WTC11 (cell line): Measurements from ENCODE around the gene PDGFRA. TPM values are rescaled to one million over a fixed set of nuclear protein-coding genes. Genes with fewer than 3 reads are reported as not detected.
A peak's percentile ranks its signal among the peaks of the same experiment; 100 is the strongest.

Source experiments
- ATAC-seq: fragments of 200-7000 bp; cut with Tn5 transposase; 2 replicates; pipeline ENCODE4 v1.10.0; 2021; ENCODE audit warnings: mild to moderate bottlenecking, moderate library complexity
- CTCF ChIA-PET: fragments of 300-600 bp; sonication (Branson Sonifier 250); formaldehyde crosslinking; loops from one replicate; lab custom pipeline; 2021; ENCODE audit warnings: antibody characterized with exemption; lab: Charles Lee
- POLR2A ChIA-PET: fragments of 350-600 bp; sonication (Branson Sonifier 250); formaldehyde crosslinking; loops from one replicate; lab custom pipeline; 2021; ENCODE audit warnings: antibody characterized with exemption; lab: Charles Lee
- DNase-seq: peaks from one replicate; pipeline ENCODE4 v3.0.0; 2021; ENCODE audit warnings: low spot score
- H3K27ac Mint-ChIP-seq: 2 replicates; pipeline ENCODE4 v1.8.0; 2021; ENCODE audit warnings: mixed read lengths
- H3K27me3 Mint-ChIP-seq: 2 replicates; pipeline ENCODE4 v1.8.0; 2021; ENCODE audit warnings: low read depth, mild to moderate bottlenecking, moderate library complexity, mixed read lengths
- H3K36me3 Mint-ChIP-seq: 2 replicates; pipeline ENCODE4 v1.8.0; 2021; ENCODE audit warnings: mixed read lengths
- H3K4me1 Mint-ChIP-seq: 2 replicates; pipeline ENCODE4 v1.8.0; 2022; ENCODE audit warnings: mixed read lengths
- H3K4me3 Mint-ChIP-seq: 2 replicates; pipeline ENCODE4 v1.8.0; 2021; ENCODE audit warnings: mild to moderate bottlenecking, moderate library complexity, mixed read lengths
- H3K9me3 Mint-ChIP-seq: 2 replicates; pipeline ENCODE4 v1.8.0; 2021; ENCODE audit warnings: mixed read lengths
- ELF4 ChIP-seq: sonication (generic); formaldehyde crosslinking; IDR thresholded peaks from 2 replicates; pipeline ENCODE4 v1.8.1; 2022; ENCODE audit warnings: low read depth, mild to moderate bottlenecking, moderate library complexity, missing genetic modification reagents
- EMX1 ChIP-seq: fragments of 250-450 bp; sonication (Bioruptor Pico); IDR thresholded peaks from 2 replicates; pipeline ENCODE4 v1.8.0; 2021; ENCODE audit warnings: mild to moderate bottlenecking
- MXD4 ChIP-seq: fragments of 250-450 bp; sonication (Bioruptor Pico); IDR thresholded peaks from 2 replicates; pipeline ENCODE4 v1.8.0; 2021; ENCODE audit warnings: mild to moderate bottlenecking, moderate library complexity, borderline replicate concordance
- MYBL2 ChIP-seq: sonication (generic); formaldehyde crosslinking; IDR thresholded peaks from 2 replicates; pipeline ENCODE4 v1.8.1; 2023; ENCODE audit warnings: mild to moderate bottlenecking, moderate library complexity, missing genetic modification reagents
- STAT6 ChIP-seq: sonication (generic); formaldehyde crosslinking; conservative IDR thresholded peaks from 2 replicates; pipeline ENCODE4 v1.8.1; 2023; ENCODE audit warnings: mild to moderate bottlenecking, low read depth, missing genetic modification reagents, moderate library complexity
- TCF7 ChIP-seq: sonication (generic); formaldehyde crosslinking; IDR thresholded peaks from 2 replicates; pipeline ENCODE4 v1.8.0; 2022; ENCODE audit warnings: mild to moderate bottlenecking, low read depth, missing genetic modification reagents, moderate library complexity
- ZMAT4 ChIP-seq: fragments of 250-450 bp; sonication (Bioruptor Pico); IDR thresholded peaks from 2 replicates; pipeline ENCODE4 v1.9.0; 2021; ENCODE audit warnings: mild to moderate bottlenecking
- ZNF532 ChIP-seq: fragments of 250-450 bp; sonication (Bioruptor Pico); IDR thresholded peaks from 2 replicates; pipeline ENCODE4 v1.9.0; 2021; ENCODE audit warnings: mild to moderate bottlenecking, borderline replicate concordance
- total RNA-seq: library from RNA; stranded (reverse); gene quantifications from 3 replicates; pipeline ENCODE4 v1.2.3, GENCODE V29; 2021
- TF ChIP-seq, protein P1 (sequence below): fragments of 250-450 bp; sonication (Bioruptor Pico); IDR thresholded peaks from 2 replicates; pipeline ENCODE4 v1.8.0; 2021; ENCODE audit warnings: mild to moderate bottlenecking
- TF ChIP-seq, protein P2 (sequence below): fragments of 200-600 bp; IDR thresholded peaks from 2 replicates; pipeline ENCODE4 v1.8.0; 2022; ENCODE audit warnings: antibody characterized with exemption
- TF ChIP-seq, protein P3 (sequence below): sonication (generic); formaldehyde crosslinking; IDR thresholded peaks from 2 replicates; pipeline ENCODE4 v1.8.0; 2022; ENCODE audit warnings: mild to moderate bottlenecking, missing genetic modification reagents
- TF ChIP-seq, protein P4 (sequence below): fragments of 250-450 bp; sonication (Bioruptor Pico); conservative IDR thresholded peaks from 2 replicates; pipeline ENCODE4 v1.9.0; 2021; ENCODE audit warnings: mild to moderate bottlenecking

The PDGFRA gene
- total RNA-seq, 1 experiment from 2014 or later = 3.3 TPM

GRCh38 chr4:54320826-54321685 lies 92.0 kb downstream of the PDGFRA start (continued):
- TF ChIP-seq, protein P1, sequence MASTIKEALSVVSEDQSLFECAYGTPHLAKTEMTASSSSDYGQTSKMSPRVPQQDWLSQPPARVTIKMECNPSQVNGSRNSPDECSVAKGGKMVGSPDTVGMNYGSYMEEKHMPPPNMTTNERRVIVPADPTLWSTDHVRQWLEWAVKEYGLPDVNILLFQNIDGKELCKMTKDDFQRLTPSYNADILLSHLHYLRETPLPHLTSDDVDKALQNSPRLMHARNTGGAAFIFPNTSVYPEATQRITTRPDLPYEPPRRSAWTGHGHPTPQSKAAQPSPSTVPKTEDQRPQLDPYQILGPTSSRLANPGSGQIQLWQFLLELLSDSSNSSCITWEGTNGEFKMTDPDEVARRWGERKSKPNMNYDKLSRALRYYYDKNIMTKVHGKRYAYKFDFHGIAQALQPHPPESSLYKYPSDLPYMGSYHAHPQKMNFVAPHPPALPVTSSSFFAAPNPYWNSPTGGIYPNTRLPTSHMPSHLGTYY = no peak
- no peak for TF ChIP-seq MXD4 (CRISPR knock-in tag)
- no peak for TF ChIP-seq EMX1 (CRISPR knock-in tag)
- no peak for TF ChIP-seq MYBL2 (CRISPR knock-in tag)
- no peak for TF ChIP-seq ZMAT4 (CRISPR knock-in tag)
- TF ChIP-seq ELF4 (CRISPR knock-in tag) = no peak
- TF ChIP-seq TCF7 (CRISPR knock-in tag) = no peak

DNA sequence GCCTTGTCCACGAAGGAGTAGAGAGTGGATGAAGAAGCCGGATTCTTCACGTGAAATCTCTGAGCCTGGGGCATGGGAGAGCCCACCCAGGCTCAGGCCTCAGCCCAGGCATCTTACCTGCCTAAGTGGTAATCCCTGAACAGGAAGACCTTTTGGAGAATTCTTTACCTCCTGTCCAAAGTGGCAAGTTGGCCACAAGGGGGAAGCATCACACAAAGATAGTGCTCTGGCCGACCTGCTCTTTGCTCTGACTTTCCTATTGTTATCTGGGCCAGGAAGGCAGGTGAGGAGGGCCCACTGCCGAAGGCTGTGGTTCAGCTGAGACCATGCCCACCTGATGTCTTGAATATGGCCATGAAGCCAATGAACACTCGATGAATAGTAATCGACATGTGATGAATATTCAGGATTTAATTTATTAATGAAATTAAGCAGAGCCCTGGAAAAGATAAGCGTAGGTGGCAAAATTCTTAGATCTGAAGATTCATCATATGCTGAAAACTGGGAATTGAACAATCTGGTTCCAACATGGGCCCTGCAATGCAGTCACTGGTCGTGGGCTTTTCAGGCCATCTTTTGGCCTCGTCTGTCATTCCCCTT lies 93.8 kb downstream of the PDGFRA start:
- Mint-ChIP-seq H3K27me3 (peaks cover 3% of the 10 kb centered on the region; the same call in 1 of the 2 replicates), H3K27ac (no peak overlapping the region), H3K4me3 (no peak overlapping the region), H3K4me1 (peaks cover 4% of the 10 kb centered on the region; the same call in 1 of the 2 replicates), H3K36me3 (peaks cover 18% of the 10 kb centered on the region), H3K9me3 (peaks cover 14% of the 10 kb centered on the region)
- ATAC-seq = peak; percentile 90
- ChIA-PET CTCF (interaction anchor here (0.6 to 2.0 kb wide), 6 partner anchors 105 to 117 kb away, joined by 3 to 18 read pairs (median 3); no protein-coding TSS in a partner anchor), POLR2A (no interaction called here)
- no peak for TF ChIP-seq EMX1 (CRISPR knock-in tag)
- TF ChIP-seq ZNF532 = no peak
- TF ChIP-seq, protein P2, sequence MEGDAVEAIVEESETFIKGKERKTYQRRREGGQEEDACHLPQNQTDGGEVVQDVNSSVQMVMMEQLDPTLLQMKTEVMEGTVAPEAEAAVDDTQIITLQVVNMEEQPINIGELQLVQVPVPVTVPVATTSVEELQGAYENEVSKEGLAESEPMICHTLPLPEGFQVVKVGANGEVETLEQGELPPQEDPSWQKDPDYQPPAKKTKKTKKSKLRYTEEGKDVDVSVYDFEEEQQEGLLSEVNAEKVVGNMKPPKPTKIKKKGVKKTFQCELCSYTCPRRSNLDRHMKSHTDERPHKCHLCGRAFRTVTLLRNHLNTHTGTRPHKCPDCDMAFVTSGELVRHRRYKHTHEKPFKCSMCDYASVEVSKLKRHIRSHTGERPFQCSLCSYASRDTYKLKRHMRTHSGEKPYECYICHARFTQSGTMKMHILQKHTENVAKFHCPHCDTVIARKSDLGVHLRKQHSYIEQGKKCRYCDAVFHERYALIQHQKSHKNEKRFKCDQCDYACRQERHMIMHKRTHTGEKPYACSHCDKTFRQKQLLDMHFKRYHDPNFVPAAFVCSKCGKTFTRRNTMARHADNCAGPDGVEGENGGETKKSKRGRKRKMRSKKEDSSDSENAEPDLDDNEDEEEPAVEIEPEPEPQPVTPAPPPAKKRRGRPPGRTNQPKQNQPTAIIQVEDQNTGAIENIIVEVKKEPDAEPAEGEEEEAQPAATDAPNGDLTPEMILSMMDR = peak; percentile 40
- DNase-seq = peak; percentile 86

GRCh38 chr4:54330896-54331295 lies 101.8 kb downstream of the PDGFRA start:
- ATAC-seq = no peak
- Mint-ChIP-seq H3K27ac (no peak overlapping the region), H3K36me3 (peaks cover 11% of the 10 kb centered on the region), H3K4me3 (no peak overlapping the region), H3K4me1 (no peaks in the 10 kb centered on the region), H3K27me3 (peaks cover 3% of the 10 kb centered on the region; the same call in 1 of the 2 replicates), H3K9me3 (peaks cover 14% of the 10 kb centered on the region)
- DNase-seq = no peak
- CTCF ChIA-PET = no interaction called here
- POLR2A ChIA-PET = no interaction called here
- TF ChIP-seq, protein P3, sequence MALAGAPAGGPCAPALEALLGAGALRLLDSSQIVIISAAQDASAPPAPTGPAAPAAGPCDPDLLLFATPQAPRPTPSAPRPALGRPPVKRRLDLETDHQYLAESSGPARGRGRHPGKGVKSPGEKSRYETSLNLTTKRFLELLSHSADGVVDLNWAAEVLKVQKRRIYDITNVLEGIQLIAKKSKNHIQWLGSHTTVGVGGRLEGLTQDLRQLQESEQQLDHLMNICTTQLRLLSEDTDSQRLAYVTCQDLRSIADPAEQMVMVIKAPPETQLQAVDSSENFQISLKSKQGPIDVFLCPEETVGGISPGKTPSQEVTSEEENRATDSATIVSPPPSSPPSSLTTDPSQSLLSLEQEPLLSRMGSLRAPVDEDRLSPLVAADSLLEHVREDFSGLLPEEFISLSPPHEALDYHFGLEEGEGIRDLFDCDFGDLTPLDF (CRISPR knock-in tag) = no peak
- TF ChIP-seq, protein P4, sequence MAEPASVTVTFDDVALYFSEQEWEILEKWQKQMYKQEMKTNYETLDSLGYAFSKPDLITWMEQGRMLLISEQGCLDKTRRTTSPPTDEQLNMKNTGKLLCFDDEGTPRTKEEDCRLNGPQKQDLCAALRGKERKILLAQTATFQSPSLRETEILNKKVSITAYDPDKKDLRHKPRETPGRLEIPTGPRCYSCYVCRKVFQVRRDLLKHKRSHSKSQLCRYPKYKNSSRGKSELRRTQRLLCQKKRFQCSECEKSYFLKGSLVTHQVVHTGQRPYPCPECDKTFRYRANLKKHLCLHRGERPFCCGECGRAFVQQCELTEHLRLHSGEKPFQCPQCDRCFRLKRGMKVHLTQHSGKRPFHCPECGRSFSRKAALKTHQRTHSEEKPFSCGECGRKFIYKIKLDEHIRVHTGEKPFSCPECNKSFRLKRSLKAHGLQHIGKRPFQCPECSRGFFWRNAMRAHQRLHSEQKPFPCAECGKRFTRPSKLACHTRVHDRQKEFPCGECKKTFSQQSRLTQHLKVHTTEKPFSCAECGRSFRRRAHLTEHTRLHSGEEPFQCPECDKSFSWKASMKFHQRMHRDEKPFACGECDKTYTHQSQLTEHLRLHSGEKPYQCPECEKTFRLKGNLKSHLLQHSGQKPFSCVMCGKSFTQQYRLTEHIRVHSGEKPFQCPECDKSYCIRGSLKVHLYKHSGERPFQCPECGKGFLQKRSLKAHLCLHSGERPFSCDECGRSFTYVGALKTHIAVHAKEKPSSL = no peak
- TF ChIP-seq STAT6 (CRISPR knock-in tag) = no peak
